C4-2B (cell line): ENCODE results near the gene SUPT4H1.

Source experiments
- CTCF ChIP-seq: fragments of 450-650 bp; conservative IDR thresholded peaks from 2 replicates; pipeline ENCODE4 v1.5.1; 2017; ENCODE audit warnings: mild to moderate bottlenecking
- ZFX ChIP-seq: fragments of 450-650 bp; IDR thresholded peaks from 2 replicates; pipeline ENCODE4 v1.6.1; 2017

- TF ChIP-seq CTCF (no peak), ZFX (no peak)
Measured at GRCh38 chr17:58364270-58364942, 12.4 kb upstream of the SUPT4H1 start.
